Measurements from ENCODE around the gene PTGIS. TPM values are rescaled to one million over a fixed set of nuclear protein-coding genes. Genes with fewer than 3 reads are reported as not detected.

Gene PTGIS
- total RNA-seq, 1 experiment from 2014 or later, result 20.0 TPM

- Histone ChIP-seq H2AK5ac (ENCODE audit: insufficient read length, low read length) (no peak overlapping the region), H4K5ac (ENCODE audit: insufficient read length, low read depth, low read length) (no peak overlapping the region), H3K79me1 (ENCODE audit: insufficient read depth, low read depth, low read length, poor library complexity, severe bottlenecking) (no peaks in the 10 kb centered on the region), H3K18ac (ENCODE audit: insufficient read length, low read depth, low read length) (no peak overlapping the region), H3K4me1 (ENCODE audit: insufficient read depth, low read length) (no peaks in the 10 kb centered on the region), H3K27ac (ENCODE audit: insufficient read length, low read depth, low read length) (no peak overlapping the region), H4K91ac (ENCODE audit: insufficient read length, low read depth, low read length) (no peak overlapping the region), H3K14ac (ENCODE audit: insufficient read depth, low read length) (no peak overlapping the region), H3K56ac (ENCODE audit: insufficient read length, low read depth, low read length) (no peak overlapping the region), H4K20me1 (ENCODE audit: control insufficient read depth, insufficient read depth, insufficient read length) (no peaks in the 10 kb centered on the region), H3K4me2 (ENCODE audit: insufficient read depth, insufficient read length, low read length) (no peak overlapping the region), H3K4ac (ENCODE audit: low read depth, low read length) (no peak overlapping the region), H2BK12ac (ENCODE audit: insufficient read length, low read depth, low read length) (no peak overlapping the region), H3T11ph (ENCODE audit: low read length) (no peak overlapping the region), H3K23ac (ENCODE audit: insufficient read length, low read depth, low read length) (no peak overlapping the region), H3K9ac (ENCODE audit: extremely low read depth, insufficient read length, low read length) (no peak overlapping the region), H2AFZ (ENCODE audit: low read length) (no peak overlapping the region), H3K23me2 (ENCODE audit: insufficient read length, low read depth, low read length, poor library complexity, severe bottlenecking) (no peaks in the 10 kb centered on the region), H3K9me3 (ENCODE audit: control insufficient read depth, low read depth, low read length) (no peaks in the 10 kb centered on the region), H4K8ac (replicated peaks; ENCODE audit: insufficient read length, low read depth, low read length) (no peak overlapping the region), H2BK120ac (ENCODE audit: low read depth, low read length, poor library complexity, severe bottlenecking) (no peak overlapping the region), H3K79me2 (ENCODE audit: insufficient read depth, low read length) (no peaks in the 10 kb centered on the region), H2BK15ac (ENCODE audit: low read depth, low read length) (no peak overlapping the region), H2BK5ac (ENCODE audit: insufficient read length, low read length) (no peak overlapping the region), H2BK20ac (ENCODE audit: low read depth, low read length, poor library complexity, severe bottlenecking) (no peak overlapping the region), H3K27me3 (ENCODE audit: insufficient read depth, low read length) (no peaks in the 10 kb centered on the region)
- Mint-ChIP-seq H3K27me3 (ENCODE audit: low read depth) (peaks cover 2% of the 10 kb centered on the region), H3K27ac (no peak overlapping the region; a peak in 2 of 7 replicates), H3K4me3 (no peak overlapping the region), H3K4me1 (peaks cover 9 to 12% of the 10 kb centered on the region in 2 experiments), H3K36me3 (ENCODE audit: insufficient read depth in 1 of 3, low read depth in 3 of 3) (peaks cover 0 to 4% (median 2%) of the 10 kb centered on the region in 3 experiments; a peak in 3 of 7 replicates), H3K9me3 (peaks cover 4% of the 10 kb centered on the region in 2 experiments; a peak in 2 of 5 replicates)
- WGBS (ENCODE audit: extremely low coverage, insufficient read length, low lambda C conversion rate), result no CpG with 5 or more reads among the region's 12 CpGs
- no peak for DNase-seq
- TF ChIP-seq CTCF (conservative IDR thresholded peaks at IDR 0.05), result no peak
Measured at GRCh38 chr20:49583669-49584417, 15.9 kb upstream of the PTGIS start.

Measured in H9 (cell line).